Parathyroid adenoma (tissue), 2 donors: ENCODE results near the gene ARSB.

Experiments used
- H2AFZ ChIP-seq: fragments of 300-600 bp; sonication (generic); one replicate; pipeline ENCODE4 v1.7.0; 2017; ENCODE audit warnings: antibody characterized with exemption, mild to moderate bottlenecking
- H3K27ac ChIP-seq: fragments of 300-600 bp; sonication (generic); one replicate; pipeline ENCODE4 v1.7.0; 2017
- H3K27me3 ChIP-seq: fragments of 300-600 bp; sonication (generic); one replicate; pipeline ENCODE4 v1.7.0; 2017; ENCODE audit warnings: low read length; ENCODE audit not compliant: control insufficient read depth, insufficient read depth
- H3K36me3 ChIP-seq: fragments of 300-600 bp; sonication (generic); one replicate; pipeline ENCODE4 v1.7.0; 2017; ENCODE audit warnings: low read length; ENCODE audit not compliant: control insufficient read depth, insufficient read depth
- H3K4me1 ChIP-seq: fragments of 300-600 bp; sonication (generic); one replicate; pipeline ENCODE4 v1.7.0; 2017; ENCODE audit warnings: control low read depth
- H3K4me2 ChIP-seq: fragments of 300-600 bp; sonication (generic); one replicate; pipeline ENCODE4 v1.7.0; 2017; ENCODE audit warnings: low read length
- H3K4me3 ChIP-seq: fragments of 300-600 bp; sonication (generic); one replicate; pipeline ENCODE4 v1.7.0; 2017; ENCODE audit warnings: low read depth, low read length
- H3K79me2 ChIP-seq: fragments of 300-600 bp; sonication (generic); one replicate; pipeline ENCODE4 v1.7.0; 2017; ENCODE audit warnings: control low read depth
- H3K9ac ChIP-seq: fragments of 300-600 bp; sonication (generic); one replicate; pipeline ENCODE4 v1.7.0; 2017; ENCODE audit warnings: mild to moderate bottlenecking
- H3K9me3 ChIP-seq: fragments of 300-600 bp; sonication (generic); one replicate; pipeline ENCODE4 v1.7.0; 2017; ENCODE audit warnings: low read length; ENCODE audit not compliant: control insufficient read depth
- CTCF ChIP-seq: fragments of 300-600 bp; sonication (generic); IDR thresholded peaks from one replicate; pipeline ENCODE4 v1.7.0; 2017; ENCODE audit warnings: antibody characterized with exemption, mild to moderate bottlenecking
- donor health status: primary hyperparathyroidism.

The ARSB gene

DNA sequence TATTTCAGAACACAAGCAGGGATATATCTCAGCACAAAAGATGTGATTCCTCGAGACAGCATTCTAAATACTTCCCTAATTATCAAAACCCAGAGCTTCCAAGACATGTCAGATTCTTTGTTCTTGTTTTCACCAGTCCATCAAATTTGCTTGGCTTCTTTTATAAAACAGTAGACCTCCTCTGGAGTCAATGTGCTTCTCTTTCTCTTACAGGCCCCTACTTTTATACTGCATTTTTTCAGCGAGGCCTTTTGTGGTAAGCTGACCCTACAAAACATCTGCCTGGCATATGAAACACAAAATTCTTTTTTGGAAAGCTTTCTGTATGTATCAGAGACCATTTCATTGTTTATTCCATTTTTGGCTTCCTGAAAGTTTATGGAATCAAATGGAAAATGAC lies 81.8 kb downstream of the ARSB start:
- Histone ChIP-seq H3K36me3 (no peaks in the 10 kb centered on the region), H3K4me2 (no peak overlapping the region), H3K9ac (no peak overlapping the region), H3K27ac (no peak overlapping the region), H3K79me2 (no peaks in the 10 kb centered on the region), H3K4me1 (no peaks in the 10 kb centered on the region), H3K9me3 (no peaks in the 10 kb centered on the region), H3K4me3 (no peak overlapping the region), H2AFZ (no peak overlapping the region), H3K27me3 (no peaks in the 10 kb centered on the region)
- TF ChIP-seq CTCF: no peak

- Histone ChIP-seq H3K4me2 (no peak overlapping the region), H3K4me3 (no peak overlapping the region)
These were observed 85.2 kb downstream of the ARSB start for GRCh38 chr5:78899922-78900362.

GRCh38 chr5:78896132-78896531 lies 89.0 kb downstream of the ARSB start:
- no peak overlapping the region for H2AFZ ChIP-seq
- no peak overlapping the region for H3K4me3 ChIP-seq
- no peak overlapping the region for H3K9ac ChIP-seq
- no peaks in the 10 kb centered on the region for H3K79me2 ChIP-seq
- no peak overlapping the region for H3K4me2 ChIP-seq
- no peaks in the 10 kb centered on the region for H3K4me1 ChIP-seq
- H3K9me3 ChIP-seq: no peaks in the 10 kb centered on the region
- no peak overlapping the region for H3K27ac ChIP-seq
- H3K27me3 ChIP-seq: no peaks in the 10 kb centered on the region
- no peak for TF ChIP-seq CTCF
- no peaks in the 10 kb centered on the region for H3K36me3 ChIP-seq

More at GRCh38 chr5:78899922-78900362, 85.2 kb downstream of the ARSB start:
- no peak for TF ChIP-seq CTCF
- H3K79me2 ChIP-seq: no peaks in the 10 kb centered on the region
- no peak overlapping the region for H2AFZ ChIP-seq
- no peak overlapping the region for H3K9ac ChIP-seq
- no peaks in the 10 kb centered on the region for H3K4me1 ChIP-seq
- no peaks in the 10 kb centered on the region for H3K36me3 ChIP-seq
- H3K27ac ChIP-seq: no peak overlapping the region
- no peaks in the 10 kb centered on the region for H3K27me3 ChIP-seq
- no peaks in the 10 kb centered on the region for H3K9me3 ChIP-seq

GRCh38 chr5:78895616-78896015 lies 89.5 kb downstream of the ARSB start:
- Histone ChIP-seq H3K27ac (no peak overlapping the region), H3K9ac (no peak overlapping the region), H3K27me3 (no peaks in the 10 kb centered on the region), H3K9me3 (no peaks in the 10 kb centered on the region), H3K4me2 (no peak overlapping the region), H2AFZ (no peak overlapping the region), H3K79me2 (no peaks in the 10 kb centered on the region), H3K4me1 (no peaks in the 10 kb centered on the region), H3K36me3 (no peaks in the 10 kb centered on the region), H3K4me3 (no peak overlapping the region)
- TF ChIP-seq CTCF: no peak

- Histone ChIP-seq H3K4me2 (no peak overlapping the region), H3K4me1 (no peaks in the 10 kb centered on the region), H2AFZ (no peak overlapping the region), H3K79me2 (no peaks in the 10 kb centered on the region), H3K36me3 (no peaks in the 10 kb centered on the region), H3K4me3 (no peak overlapping the region), H3K9ac (no peak overlapping the region), H3K9me3 (no peaks in the 10 kb centered on the region), H3K27me3 (no peaks in the 10 kb centered on the region), H3K27ac (no peak overlapping the region)
- no peak for TF ChIP-seq CTCF
These were observed 91.0 kb downstream of the ARSB start for GRCh38 chr5:78893940-78894677.
